ENCODE results near the gene TTLL11.

Gene TTLL11

DNA sequence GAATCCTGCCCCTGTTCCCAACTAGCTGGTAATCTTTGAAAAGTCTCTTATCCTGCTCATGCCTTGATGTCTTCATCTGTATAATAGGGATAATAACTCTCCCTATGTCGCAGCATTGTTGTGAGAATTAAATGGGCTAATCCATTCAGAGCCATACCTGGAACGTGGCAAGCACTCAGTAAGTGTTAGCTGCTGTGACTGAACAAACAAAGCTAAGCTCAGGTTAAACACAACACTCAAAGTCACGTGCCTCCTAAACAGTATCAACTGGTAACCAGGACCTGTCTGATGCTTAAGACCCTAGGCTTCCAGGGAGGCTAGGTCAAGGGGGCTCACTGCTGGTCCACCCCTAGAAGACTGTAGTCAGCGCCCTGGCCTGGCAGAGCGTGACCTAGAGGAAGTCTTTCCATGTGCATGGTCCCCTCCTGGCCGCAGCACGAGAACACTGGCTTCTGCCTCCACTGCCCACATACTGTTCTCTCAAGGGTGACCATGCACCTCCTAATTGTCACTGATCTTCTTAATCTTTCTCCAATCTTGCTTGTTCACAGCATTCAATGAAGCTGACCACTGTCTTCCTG lies 211.1 kb downstream of the TTLL11 start:
- DNase-seq, result no peak

GRCh38 chr9:121880343-121880898 lies 212.7 kb downstream of the TTLL11 start:
- no peak for DNase-seq

DNA sequence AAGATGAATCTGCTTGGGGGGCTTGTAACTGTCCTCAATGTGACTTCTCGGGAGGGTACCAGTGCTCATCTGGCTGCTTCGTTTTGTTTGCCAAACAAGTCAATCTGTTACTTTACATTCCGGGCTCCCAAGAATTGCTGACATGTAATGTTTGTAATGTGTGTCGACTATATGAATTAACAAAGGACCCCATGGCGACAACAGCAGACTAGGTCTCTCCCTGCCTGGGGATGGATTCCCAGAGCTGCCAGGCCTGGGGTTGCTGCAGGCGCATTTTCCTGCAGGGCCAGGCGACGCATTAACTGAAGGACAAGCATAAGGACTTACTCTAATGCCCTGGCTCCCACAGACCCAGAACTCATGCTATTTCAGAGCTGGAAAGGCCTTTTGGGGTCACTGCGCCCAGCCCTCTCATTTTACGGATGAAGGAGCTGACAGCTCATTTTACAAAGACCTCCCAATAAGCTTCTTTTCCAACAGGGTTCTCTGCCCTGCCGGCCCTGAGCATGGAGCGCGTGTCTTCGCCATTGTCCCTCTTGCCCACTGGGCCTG lies 214.8 kb downstream of the TTLL11 start:
- peak; percentile 42 for DNase-seq

DNA sequence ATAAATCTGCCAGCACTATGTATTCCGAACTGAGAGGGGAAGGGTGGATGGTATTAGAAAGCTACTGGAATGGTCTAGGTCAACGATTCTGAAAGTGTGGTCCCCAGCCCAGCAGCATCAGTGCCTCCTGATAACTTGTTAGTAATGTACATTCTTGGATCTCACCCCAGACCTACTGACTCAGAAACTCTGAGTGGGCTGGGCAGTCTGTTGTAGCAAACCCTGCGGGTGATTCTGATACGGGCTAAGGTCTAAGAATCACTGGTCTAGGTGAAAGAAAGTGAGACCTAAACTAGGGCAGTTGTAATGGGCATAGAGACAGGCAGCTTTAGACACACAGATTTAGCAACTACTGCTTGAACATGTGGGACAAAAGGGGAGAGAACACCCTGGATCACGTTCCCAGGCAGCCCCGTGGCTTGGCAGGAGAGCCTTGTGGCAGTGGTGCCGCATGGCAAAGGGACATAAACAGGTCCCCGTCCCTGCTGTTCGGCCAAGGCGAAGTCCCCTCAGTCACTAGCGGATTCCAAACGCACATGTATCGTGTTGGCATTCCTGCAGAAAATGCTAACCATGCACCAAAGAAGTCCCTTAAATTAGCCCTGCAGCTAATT lies 216.3 kb downstream of the TTLL11 start:
- no peak for DNase-seq

DNA sequence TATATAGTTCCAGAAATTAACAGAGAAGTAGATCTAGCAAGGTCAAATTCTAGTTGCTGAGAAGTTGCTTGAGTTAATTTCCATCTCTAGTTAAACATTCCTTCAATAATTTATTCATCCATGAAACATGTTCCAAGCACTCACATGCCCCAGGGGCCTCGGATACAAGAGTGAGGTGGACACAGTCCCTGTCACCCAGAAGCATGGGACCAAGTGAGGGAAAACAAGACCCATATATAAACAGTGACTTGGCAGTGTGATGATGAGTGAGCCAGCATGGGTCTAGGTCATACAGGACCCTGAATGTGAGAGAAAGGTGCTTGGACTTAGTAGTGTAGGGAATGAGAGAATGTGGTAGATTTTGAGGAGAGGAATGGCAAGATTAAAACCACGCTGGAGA lies 216.9 kb downstream of the TTLL11 start:
- DNase-seq, result no peak

- no peak for DNase-seq
Observed at GRCh38 chr9:121874524-121874923, 218.6 kb downstream of the TTLL11 start.

DNA sequence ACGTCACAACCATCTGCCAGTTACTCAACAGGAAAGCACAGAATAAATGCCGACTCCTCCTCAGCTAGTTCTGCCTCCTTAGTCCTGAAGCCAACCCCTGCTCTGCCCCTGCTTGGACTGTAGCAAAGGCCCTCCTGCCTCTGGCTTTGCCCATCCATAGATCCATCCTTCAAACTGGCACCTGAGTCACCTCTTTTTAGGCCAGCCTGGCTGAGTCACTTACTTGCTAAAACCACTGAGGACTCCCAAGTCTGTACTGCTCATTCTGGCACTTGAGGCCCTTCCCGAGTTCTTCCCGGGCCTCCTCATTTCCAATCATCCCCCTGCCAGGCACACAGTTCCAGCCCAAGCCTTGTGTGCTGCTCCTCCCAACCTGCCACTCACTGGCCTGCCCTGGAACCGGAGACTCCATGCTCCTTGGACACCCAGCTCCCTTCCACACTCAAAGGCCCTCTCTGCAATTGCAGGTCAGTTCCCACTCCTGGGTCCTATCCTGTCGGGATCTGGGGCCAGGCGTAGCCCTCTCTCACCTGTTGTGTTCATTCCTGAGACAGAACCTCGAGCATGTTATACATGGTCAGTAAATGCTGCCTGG lies 221.6 kb downstream of the TTLL11 start:
- no peak for DNase-seq

DNA sequence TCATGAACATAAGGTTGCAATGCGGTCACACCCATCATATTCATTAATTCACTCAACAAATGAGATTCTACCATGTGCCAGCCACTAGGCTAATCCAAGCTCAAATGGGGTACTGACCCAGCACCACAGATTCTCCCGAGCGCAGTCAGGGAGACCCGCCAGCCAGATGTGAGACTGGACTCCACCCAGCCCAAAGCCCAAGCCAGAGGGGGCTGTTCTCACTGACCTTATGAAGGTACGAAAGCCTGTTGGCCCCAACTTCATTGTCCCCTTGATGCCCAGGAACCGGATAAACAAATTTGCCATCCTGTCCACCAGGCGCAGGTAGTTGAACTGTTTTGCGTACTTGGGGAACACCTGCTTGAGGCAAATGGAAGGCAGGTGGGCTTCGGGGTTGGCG lies 222.8 kb downstream of the TTLL11 start:
- DNase-seq, result no peak

DNA sequence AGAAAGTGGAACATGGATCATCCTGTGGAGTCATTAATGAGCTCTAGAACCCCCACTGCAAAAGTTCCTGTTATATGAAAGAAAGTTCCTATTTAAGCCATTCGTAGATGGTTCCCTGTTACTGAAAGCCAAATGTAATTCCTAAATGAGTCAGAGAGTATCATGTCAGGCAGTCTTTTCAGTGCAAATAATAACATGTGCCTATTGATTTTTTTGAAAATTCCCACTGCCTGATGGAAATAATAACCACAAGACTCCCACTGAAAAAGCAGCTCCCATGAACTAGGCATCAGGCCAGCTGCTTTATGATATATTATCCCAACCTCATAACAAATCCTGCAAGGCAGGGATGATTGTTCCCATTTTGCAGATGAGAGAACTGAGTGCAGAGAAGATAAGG lies 224.5 kb downstream of the TTLL11 start:
- no peak for DNase-seq

DNA sequence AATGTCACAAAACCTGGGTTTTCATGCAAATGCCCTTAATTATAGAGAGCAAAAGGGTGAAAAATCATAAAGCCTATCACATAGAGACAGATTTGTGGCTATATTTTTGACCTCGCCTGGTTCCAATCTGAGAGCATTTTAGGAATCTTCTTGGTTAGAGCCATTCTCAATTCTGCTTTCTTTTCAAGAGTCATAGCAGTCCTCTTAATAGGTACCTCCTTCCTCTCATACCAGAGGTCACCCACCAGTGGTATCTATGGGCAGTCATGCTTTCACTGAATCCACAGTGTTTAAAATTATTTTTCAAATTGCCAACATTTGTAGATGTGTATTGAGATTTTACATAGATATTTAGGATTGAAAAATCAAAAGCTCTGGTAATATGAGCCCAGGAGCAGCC lies 226.2 kb downstream of the TTLL11 start:
- no peak for DNase-seq

- DNase-seq, result no peak
Observed at GRCh38 chr9:121865884-121866283, 227.2 kb downstream of the TTLL11 start.

- DNase-seq, result no peak
Observed at GRCh38 chr9:121865060-121865459, 228.0 kb downstream of the TTLL11 start.

DNA sequence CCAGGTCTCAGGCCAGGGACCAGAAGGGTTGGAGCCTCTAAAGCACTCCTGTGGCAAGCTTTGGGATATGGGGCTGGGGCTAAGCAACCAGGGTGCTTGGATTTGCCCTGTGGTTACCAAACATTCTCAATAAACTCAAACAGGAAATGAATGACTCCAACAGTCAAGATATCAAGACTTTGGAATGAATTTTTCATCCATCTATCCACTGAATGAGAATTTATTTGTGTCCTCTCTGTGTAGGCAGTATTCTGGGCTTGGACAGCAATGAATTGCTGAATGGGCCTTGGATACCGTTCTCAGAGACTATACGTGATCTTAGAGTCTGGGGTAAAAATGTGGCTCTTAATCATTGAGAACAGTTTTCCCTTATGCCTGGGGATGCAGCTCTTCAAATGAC lies 229.2 kb downstream of the TTLL11 start:
- DNase-seq, result no peak

DNA sequence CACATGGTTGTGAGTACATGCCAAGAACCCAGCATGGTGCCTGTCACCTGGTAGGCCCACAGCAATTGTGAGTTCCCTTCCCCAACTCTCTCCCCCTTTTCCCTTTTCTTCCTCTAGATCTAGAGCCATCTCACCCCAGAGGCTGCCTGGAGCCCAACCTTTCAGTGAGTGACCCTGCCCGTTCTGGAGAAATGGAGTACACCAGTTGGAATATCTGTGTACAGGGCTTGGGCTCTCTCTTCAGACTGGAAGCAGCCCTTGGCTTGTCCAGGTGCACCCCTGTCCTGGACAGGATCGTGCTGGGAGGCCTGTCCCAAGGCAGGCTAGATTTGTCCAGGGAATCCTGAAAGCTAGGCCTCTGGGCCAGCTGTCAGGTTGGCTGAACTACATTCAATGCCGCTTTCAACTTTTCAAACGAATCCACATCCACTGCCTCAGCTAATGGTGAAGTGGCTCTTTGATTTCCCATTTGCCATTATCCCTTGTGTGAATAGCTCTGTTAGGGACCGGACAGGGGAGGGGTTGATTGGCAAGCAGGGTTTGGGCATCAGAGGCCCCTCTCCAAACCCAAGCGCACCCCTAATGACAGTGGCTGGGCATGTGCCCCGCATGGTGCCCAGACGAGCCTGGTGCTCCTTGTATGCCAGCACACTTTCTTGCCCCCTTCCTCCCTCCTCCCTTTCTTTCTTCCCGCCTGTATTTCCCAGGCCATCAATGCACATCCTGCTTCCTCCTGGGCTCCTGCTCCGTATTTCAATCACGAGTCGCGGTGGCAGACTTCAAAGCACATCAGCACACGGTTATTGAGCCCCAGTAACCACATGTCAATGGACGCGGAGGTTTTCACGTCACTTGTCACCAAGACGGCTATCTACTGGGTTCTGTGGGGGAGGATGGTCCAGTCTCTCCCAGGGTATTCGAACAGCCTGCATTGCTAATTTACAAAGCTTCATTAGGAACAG lies 230.5 kb downstream of the TTLL11 start:
- no peak for DNase-seq

GRCh38 chr9:121861501-121862180 lies 231.5 kb downstream of the TTLL11 start:
- DNase-seq, result no peak

DNA sequence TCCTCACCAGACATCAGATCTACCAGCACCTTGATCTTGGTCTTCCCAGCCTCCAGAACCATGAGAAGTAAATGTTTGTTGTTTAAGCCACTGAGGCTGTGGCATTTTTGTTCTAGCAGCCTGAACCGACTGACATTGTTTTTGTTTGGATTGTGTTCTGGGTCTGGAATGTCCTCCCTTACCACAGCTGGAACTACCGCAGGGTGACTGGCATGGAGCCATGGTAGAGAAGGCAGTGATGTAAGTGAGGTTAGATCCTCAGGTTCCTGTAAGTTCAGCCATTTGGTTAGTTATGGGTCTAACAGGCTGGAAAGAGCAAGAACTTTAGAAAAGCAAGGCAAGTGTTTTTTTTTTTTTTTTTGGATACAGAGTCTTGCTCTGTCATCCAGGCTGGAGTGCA lies 232.4 kb downstream of the TTLL11 start:
- DNase-seq, result no peak

GRCh38 chr9:121860213-121860612 lies 232.9 kb downstream of the TTLL11 start:
- no peak for DNase-seq

GRCh38 chr9:121859646-121860045 lies 233.5 kb downstream of the TTLL11 start:
- DNase-seq, result no peak

- no peak for DNase-seq
Observed at GRCh38 chr9:121858788-121859187, 234.3 kb downstream of the TTLL11 start.

DNA sequence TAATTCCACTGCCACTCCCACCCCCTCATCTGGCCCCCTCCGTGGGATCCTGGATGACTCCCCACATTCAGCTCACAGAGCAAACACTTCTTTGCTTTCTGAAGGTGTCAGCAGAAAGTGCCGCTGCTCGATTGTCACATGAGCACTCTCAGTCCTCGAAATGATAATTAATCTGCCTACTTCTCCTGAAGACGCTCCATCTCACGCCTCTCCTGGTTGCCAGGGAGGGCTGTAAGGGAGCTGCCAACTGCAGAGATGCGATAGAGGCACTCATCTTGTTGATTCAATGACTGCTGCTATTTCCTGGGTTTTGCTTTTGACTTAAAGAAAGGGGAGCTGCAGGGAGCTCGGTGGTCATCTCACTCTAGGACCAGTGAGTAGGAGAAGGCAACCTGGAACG lies 235.2 kb downstream of the TTLL11 start:
- no peak for DNase-seq

DNA sequence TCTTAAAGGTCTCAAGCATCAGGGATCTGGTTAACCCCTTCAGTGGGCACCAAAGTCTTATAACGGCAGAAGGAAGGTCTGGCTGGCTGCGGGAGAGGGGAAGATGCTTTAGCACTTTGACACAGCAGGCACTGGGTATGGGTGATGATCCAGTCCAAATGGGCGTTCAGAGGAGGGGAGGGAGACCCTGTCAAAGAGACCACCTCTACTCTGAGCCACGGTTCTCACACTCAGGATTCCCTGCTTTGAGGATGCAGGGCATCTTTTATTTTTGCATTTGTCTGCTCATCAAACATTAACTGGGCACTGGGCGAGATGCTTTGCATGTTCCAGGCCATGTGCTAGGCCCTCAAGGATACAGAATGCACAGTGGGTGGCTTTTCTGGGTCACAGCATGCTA lies 237.6 kb downstream of the TTLL11 start:
- DNase-seq, result no peak

All from right kidney (tissue), 1 donor.